Activated T-cell treated with anti-CD3 and anti-CD28 coated beads, Interleukin-2, amount 50 U/mL, for 48 hours (primary cell): ENCODE data around the gene FOXM1.

Source experiments
- DNase-seq, 2 experiments: peaks; one replicate each; pipeline ENCODE4 v3.0.0-alpha.2; 2020

Gene FOXM1

GRCh38 chr12:2877047-2877952 is at the start of gene FOXM1, which contains the start of gene RHNO1:
TSS of gene FOXM1 (minus strand) at chr12:2877174. CDS start at chr12:2874478, 2,696 bp downstream.
TSS of gene RHNO1 (plus strand) at chr12:2877223. CDS start at chr12:2885367, 8,144 bp downstream.
- DNase-seq: peak; percentile 90 to 93

- DNase-seq: no peak
Measured at GRCh38 chr12:2925322-2925995, 48.5 kb upstream of the FOXM1 start.

GRCh38 chr12:2924019-2924418 is 47.0 kb upstream of the FOXM1 start:
- no peak for DNase-seq

GRCh38 chr12:2923057-2923456 is 46.1 kb upstream of the FOXM1 start:
- DNase-seq: no peak

GRCh38 chr12:2922329-2922728 is 45.4 kb upstream of the FOXM1 start:
- DNase-seq: no peak

- DNase-seq: no peak
Measured at GRCh38 chr12:2919249-2919648, 42.3 kb upstream of the FOXM1 start.

GRCh38 chr12:2912216-2912575 is 35.2 kb upstream of the FOXM1 start:
- no peak for DNase-seq

GRCh38 chr12:2904260-2904659 is 27.3 kb upstream of the FOXM1 start:
- DNase-seq: no peak

GRCh38 chr12:2902272-2902880 is 25.4 kb upstream of the FOXM1 start:
- no peak for DNase-seq

GRCh38 chr12:2900642-2901041 is 23.7 kb upstream of the FOXM1 start:
- DNase-seq: no peak

- no peak for DNase-seq
Measured at GRCh38 chr12:2897418-2897817, 20.4 kb upstream of the FOXM1 start.

GRCh38 chr12:2895511-2895910 is 18.5 kb upstream of the FOXM1 start:
- DNase-seq: no peak

- no peak for DNase-seq
Measured at GRCh38 chr12:2895051-2895451, 18.1 kb upstream of the FOXM1 start.

GRCh38 chr12:2893007-2893406 is 16.0 kb upstream of the FOXM1 start:
- no peak for DNase-seq

GRCh38 chr12:2892246-2892645 is 15.3 kb upstream of the FOXM1 start:
- DNase-seq: no peak

GRCh38 chr12:2891240-2892053 is 14.5 kb upstream of the FOXM1 start:
- peak in 1 of 2 experiments; percentile 42 for DNase-seq

- DNase-seq: peak; percentile 98
Measured at GRCh38 chr12:2890388-2891239, 13.6 kb upstream of the FOXM1 start, which contains the start of gene TULP3. TSS of gene TULP3 (plus strand) at chr12:2890891. CDS start at chr12:2890948, 57 bp downstream.

- no peak for DNase-seq
Measured at GRCh38 chr12:2890001-2890387, 13.0 kb upstream of the FOXM1 start.

- DNase-seq: no peak
Measured at GRCh38 chr12:2886768-2887450, 9.9 kb upstream of the FOXM1 start.

- no peak for DNase-seq
Measured at GRCh38 chr12:2884810-2885209, 7.8 kb upstream of the FOXM1 start.

- DNase-seq: no peak
Measured at GRCh38 chr12:2879853-2880252, 2.9 kb upstream of the FOXM1 start.
